Measurements from ENCODE around the gene UCP2. TPM values are rescaled to one million over a fixed set of nuclear protein-coding genes. Genes with fewer than 3 reads are reported as not detected.

UCP2 gene
- total and polyA plus RNA-seq, 11 donors: 11.9 to 170 (median 19.7) TPM

GRCh38 chr11:73945396-73945795 lies 37.2 kb downstream of the UCP2 start:
- H3K4me3 ChIP-seq: no peak overlapping the region
- ATAC-seq: no peak
- H3K27ac ChIP-seq: no peak overlapping the region
- no peaks in the 10 kb centered on the region for H3K36me3 ChIP-seq
- no peaks in the 10 kb centered on the region for H3K27me3 ChIP-seq
- intact Hi-C loops (cut with DNase I): no loop called here
- TF ChIP-seq POLR2A (IDR thresholded peaks at IDR 0.05): no peak
- TF ChIP-seq CTCF (IDR thresholded peaks at IDR 0.05): no peak
- no peaks in the 10 kb centered on the region for H3K9me3 ChIP-seq
- DNase-seq: no peak
- WGBS, 4 donors: 71 to 79% (median 75%) methylated on average over 4 of the region's 4 CpGs
- peaks cover 0 to 3% (median 0%) of the 10 kb centered on the region in 12 donors for H3K4me1 ChIP-seq

- intact Hi-C loops (cut with DNase I): no loop called here
- DNase-seq: no peak
- H3K4me1 ChIP-seq: peaks cover 0 to 3% (median 0%) of the 10 kb centered on the region in 12 donors
- no peak overlapping the region for H3K27ac ChIP-seq
- WGBS, 4 donors: 74 to 76% (median 75%) methylated on average over 10 of the region's 10 CpGs
- TF ChIP-seq POLR2A (IDR thresholded peaks at IDR 0.05): no peak
- TF ChIP-seq CTCF (IDR thresholded peaks at IDR 0.05): no peak
- no peaks in the 10 kb centered on the region for H3K36me3 ChIP-seq
- no peak overlapping the region for H3K4me3 ChIP-seq
- H3K27me3 ChIP-seq: no peaks in the 10 kb centered on the region
- H3K9me3 ChIP-seq: no peaks in the 10 kb centered on the region
- no peak for ATAC-seq
Measured at GRCh38 chr11:73944901-73945300, 37.7 kb downstream of the UCP2 start.

GRCh38 chr11:73944085-73944484 lies 38.6 kb downstream of the UCP2 start:
- peaks cover 0 to 3% (median 0%) of the 10 kb centered on the region in 12 donors for H3K4me1 ChIP-seq
- H3K27me3 ChIP-seq: no peaks in the 10 kb centered on the region
- no peaks in the 10 kb centered on the region for H3K36me3 ChIP-seq
- H3K9me3 ChIP-seq: no peaks in the 10 kb centered on the region
- no peak for TF ChIP-seq POLR2A (IDR thresholded peaks at IDR 0.05)
- no peak for TF ChIP-seq CTCF (IDR thresholded peaks at IDR 0.05)
- no peak overlapping the region for H3K4me3 ChIP-seq
- intact Hi-C loops (cut with DNase I): no loop called here
- H3K27ac ChIP-seq: no peak overlapping the region
- ATAC-seq: no peak
- WGBS, 4 donors: 55 to 64% (median 57%) methylated on average over 6 of the region's 6 CpGs
- DNase-seq: no peak

- Histone ChIP-seq H3K4me3 (no peak overlapping the region), H3K4me1 (peaks cover 0 to 3% (median 0%) of the 10 kb centered on the region in 12 donors), H3K9me3 (no peaks in the 10 kb centered on the region), H3K27me3 (no peaks in the 10 kb centered on the region), H3K36me3 (no peaks in the 10 kb centered on the region), H3K27ac (no peak overlapping the region)
- ATAC-seq: no peak
- intact Hi-C loops (cut with DNase I): no loop called here
- 50 to 68% (median 63%) methylated on average over 1 of the region's 1 CpG for WGBS, 4 donors
- no peak for DNase-seq
- TF ChIP-seq POLR2A (IDR thresholded peaks at IDR 0.05): no peak
- TF ChIP-seq CTCF (IDR thresholded peaks at IDR 0.05): no peak
Measured at GRCh38 chr11:73942010-73942409, 40.6 kb downstream of the UCP2 start.

Data from heart left ventricle (tissue), 16 donors.